ENCODE measurements around the gene OR2T35.

OR2T35 gene

DNA sequence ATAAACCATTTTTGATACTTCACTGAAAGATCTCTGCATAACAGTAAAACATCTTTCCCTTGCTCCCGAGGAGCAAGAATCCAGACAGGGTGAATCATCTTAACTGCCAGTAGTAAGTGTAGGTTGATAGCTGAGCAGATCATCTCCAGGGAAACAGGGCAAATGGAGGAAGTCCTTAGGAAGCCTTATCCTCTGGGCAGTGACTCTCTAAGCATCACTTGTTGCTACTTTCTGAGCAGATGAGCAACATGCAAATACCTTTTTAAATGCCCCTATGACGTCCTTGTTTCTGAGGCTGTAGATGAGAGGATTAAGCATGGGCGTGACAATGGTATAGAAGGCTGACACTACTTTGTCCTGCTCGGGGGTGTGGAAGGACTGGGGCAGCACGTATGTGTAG, 19.1 kb downstream of the OR2T35 start:
- no peak for DNase-seq

DNA sequence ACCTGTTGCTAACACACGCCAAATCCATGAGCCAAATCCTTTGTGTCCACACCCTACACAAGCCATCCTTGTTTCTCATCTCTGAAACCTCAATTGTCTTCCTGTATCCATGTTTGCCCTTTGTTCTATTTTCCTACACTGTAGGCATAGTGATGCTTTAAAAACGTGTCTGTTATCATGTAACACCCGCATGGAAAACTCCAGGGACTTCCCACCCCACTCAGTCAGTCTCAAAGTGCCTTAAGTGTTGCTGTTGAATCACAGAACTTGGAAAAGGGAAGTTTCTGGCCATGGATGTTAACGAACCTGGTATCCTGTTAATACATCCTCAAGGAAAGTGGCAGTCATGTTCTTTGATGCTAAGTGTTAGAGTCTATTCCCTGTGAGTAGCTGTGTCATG, 19.9 kb downstream of the OR2T35 start:
- DNase-seq = no peak

DNA sequence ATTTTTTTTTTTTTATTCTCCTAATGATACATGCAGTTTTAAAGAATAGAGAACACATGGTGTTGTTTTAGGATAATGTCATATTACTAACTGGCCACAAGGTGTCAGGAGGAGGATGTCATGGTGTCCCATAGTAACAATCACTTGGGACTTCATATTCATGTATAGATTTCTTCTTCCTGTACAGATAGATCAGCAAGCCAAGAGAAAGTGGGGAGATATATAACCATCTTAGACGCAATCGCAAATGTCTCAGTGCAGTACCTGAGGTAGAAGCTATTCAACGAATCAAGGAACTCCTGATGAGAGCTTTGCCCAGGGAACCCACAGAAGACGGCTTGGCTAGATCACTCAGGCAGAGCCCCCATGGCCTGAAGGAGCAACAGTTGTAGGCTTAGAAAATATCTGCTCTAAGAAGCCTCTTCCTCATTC, 22.5 kb downstream of the OR2T35 start:
- no peak for DNase-seq

DNA sequence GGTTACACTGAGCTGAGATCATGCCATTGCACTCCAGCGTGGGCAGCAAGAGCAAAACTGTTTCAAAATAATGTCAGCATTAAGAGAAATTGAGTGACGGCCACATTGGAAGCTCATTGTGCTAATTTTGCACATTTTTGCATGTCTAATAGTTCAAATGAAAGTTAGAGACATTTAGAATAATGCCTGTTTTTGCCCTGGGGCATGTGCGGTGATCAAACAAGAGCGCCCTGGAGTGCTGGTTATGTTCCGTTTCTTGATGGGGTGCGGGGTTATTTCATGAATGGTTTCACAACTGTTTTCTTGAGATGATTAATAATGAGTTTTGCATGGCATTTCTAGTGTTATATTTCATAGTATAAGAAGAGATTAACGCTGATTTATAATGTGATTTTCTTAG, 23.3 kb downstream of the OR2T35 start:
- no peak for DNase-seq

DNA sequence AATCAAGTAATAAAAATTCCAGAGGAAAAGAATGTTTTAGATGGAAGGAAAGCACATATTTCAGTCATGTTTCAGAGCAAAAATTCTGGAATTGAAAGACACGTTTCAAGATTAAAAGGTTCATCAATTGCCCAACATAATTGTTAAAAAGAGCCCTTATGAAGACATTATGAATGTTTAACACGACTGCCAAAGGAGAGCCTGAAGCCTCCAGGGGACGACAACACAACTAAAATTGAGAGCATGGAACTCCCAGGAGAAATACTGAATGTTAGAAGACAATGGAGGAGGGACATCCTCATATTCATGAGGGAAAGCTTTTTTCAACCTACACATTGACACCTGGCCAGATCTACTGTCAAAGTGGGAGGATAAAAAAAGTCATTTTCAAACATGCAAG, 26.2 kb downstream of the OR2T35 start:
- peak in 18 of 56 donors; percentile 1 to 61 (median 21) for DNase-seq

GRCh38 chr1:248618119-248618518, 27.0 kb downstream of the OR2T35 start:
- DNase-seq = no peak

- DNase-seq = no peak
Measured at GRCh38 chr1:248613742-248614141, 31.3 kb downstream of the OR2T35 start.

- DNase-seq = no peak
Measured at GRCh38 chr1:248611883-248612414, 33.1 kb downstream of the OR2T35 start.

- DNase-seq = no peak
Measured at GRCh38 chr1:248610301-248610700, 34.8 kb downstream of the OR2T35 start.

DNA sequence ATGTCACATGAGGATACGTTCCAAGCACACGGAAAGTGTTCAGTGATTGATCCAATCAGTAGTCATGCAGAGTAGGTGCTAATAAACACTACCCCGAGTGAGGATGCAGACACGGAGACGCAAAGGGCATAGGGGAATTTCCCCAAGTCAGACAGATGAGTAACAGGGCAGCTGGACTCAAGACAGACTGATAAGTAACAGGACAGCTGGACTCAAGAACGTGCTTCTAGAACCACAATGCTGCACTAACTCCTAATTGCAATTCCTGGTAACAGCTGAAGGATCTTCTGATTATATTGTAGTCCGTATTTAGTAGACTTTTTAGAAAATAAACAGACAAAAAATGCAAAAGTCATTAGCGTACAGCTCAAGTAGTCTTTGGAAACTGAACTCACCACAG, 45.7 kb downstream of the OR2T35 start:
- DNase-seq = no peak

GRCh38 chr1:248597589-248597988, 47.5 kb downstream of the OR2T35 start, which contains the start of gene OR2T10:
OR2T10 (minus strand) TSS chr1:248597700; CDS start chr1:248593768, 3,932 bp downstream.
- no peak for DNase-seq

DNA sequence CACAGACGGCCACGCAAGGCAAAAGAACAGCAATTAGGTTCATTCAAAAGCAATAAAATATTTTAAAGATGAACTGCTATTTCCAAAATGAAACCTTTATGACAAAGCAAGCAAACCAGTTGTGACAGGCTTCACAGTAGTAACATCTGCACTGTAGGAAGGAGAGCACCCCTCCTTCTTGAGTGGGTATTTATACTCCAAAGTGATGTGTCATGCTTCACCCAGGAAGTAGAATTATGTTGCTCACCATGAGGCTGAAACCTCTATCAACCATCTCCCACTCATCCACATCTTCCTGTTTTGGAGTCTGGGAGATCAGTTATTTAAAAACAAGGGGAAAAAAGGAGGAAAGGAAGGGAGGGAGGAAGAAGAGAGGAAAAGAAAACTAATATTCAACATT, 48.5 kb downstream of the OR2T35 start:
- no peak for DNase-seq

DNA sequence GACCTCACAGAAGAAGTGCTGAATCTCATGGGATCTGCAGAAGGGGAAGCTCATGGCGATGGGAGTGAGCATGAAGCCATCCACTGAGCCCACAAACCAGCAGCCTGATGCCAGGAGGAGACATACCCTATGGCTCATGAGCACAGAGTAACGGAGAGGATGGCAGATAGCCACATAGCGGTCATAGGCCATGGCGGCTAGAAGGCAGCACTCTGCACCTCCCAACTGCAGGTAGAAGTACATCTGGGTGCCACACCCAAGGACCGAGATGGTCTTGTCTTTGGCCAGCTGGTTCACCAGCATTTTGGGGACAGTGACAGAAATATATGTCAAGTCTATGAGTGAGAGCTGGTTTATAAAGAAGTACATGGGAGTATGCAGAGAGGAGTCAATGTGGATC, 51.9 kb downstream of the OR2T35 start:
- no peak for DNase-seq

DNA sequence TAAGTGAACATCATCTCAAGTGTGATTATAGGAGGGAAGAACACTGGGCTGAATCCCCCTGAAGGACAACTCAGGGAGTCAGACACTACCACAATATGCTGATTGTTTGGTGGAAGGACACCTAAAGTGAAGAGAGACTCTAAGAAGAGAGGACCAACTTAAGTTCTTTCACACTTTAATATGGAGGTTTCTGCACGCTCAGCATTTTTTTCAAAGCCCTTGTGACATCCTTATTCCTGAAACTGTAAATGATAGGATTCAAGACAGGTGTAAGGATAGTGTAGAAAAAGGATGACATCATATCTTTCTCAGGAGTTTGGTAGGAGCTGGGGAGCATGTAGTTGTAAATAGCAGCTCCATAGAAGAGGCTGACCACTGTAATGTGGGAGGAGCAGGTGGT, 52.4 kb downstream of the OR2T35 start:
- DNase-seq = no peak

DNA sequence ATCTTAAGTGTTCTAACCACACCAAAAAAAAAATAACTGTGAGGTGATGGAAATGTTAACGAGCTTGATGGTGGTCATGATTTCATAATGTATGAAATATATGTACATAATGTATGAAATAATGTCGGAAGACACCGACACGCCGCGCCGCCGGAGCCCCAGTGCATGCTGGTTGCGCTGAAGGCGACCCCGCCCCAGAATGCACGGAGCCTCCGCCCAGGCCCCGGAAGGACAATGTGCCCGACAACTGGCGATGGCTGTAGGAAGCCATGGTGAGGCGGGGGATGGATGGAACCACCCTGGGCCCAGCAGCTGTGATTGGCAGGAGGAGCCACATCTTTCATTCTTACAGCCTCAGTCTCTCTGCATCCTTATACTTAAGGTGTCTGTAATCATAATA, 55.0 kb downstream of the OR2T35 start:
- no peak for DNase-seq

DNA sequence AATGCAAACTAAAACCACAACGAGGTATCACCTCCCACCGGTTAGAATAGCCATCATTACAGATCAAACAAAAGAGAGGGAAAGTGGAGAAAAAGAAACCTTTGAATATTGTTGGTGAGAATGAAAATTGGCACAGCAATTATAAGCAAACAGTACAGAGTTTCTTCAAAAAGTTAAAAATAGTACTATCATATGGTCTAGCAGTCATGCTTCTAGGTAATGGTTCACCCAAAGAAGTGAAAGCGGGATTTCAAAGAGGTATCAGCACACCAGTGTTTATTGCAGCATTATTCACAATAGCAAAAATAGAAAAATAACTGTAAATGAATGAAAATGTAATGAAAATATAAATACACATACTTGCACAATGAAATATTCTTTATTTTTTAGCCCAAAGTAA, 55.7 kb downstream of the OR2T35 start:
- no peak for DNase-seq

All from nucleus accumbens (tissue), 56 donors.